Measurements from ENCODE around the gene ZSCAN4.

Gene ZSCAN4

DNA sequence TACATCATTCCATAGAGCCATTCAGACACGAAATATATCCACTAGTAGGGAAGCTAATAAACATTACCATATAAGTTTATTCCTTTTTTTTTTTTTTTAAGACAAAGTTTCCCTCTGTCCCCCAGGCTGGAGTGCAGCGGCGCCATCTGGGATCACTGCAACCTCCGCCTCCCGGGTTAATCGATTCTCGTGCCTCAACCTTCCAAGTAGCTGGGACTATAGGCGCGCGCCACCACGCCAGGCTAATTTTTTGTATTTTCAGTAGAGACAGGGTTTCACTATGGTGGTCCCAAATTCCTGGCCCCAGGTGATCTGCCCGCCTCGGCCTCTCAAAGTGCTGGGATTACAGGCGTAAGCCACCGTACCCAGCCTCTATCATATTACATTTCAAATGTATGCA, 40.9 kb downstream of the ZSCAN4 start:
- peak overlapping the region; percentile 83 for H3K4me3 ChIP-seq (ENCODE audit: low read length)
- H2AFZ ChIP-seq (ENCODE audit: low read depth, low read length) = peak overlapping the region; percentile 55; the same call in 1 of the 2 replicates
- peak overlapping the region; percentile 64 for H3K4me2 ChIP-seq (ENCODE audit: low read length)
- H3K27me3 ChIP-seq (ENCODE audit: low read depth, low read length) = no peaks in the 10 kb centered on the region
- peaks cover 17% of the 10 kb centered on the region for H3K36me3 ChIP-seq (replicated peaks; ENCODE audit: low read depth, low read length)
- peaks cover 24% of the 10 kb centered on the region for H3K79me2 ChIP-seq (ENCODE audit: low read length)
- no peaks in the 10 kb centered on the region for H4K20me1 ChIP-seq (ENCODE audit: insufficient read depth, low read length)
- peaks cover 10% of the 10 kb centered on the region; the same call in 1 of the 2 replicates for H3K4me1 ChIP-seq (ENCODE audit: low read length)
- no peak overlapping the region for H3K9ac ChIP-seq (ENCODE audit: low read length)
- TF ChIP-seq EZH2phosphoT487 (IDR thresholded peaks at IDR 0.05; ENCODE audit: low read depth) = no peak
- TF ChIP-seq, protein P1, sequence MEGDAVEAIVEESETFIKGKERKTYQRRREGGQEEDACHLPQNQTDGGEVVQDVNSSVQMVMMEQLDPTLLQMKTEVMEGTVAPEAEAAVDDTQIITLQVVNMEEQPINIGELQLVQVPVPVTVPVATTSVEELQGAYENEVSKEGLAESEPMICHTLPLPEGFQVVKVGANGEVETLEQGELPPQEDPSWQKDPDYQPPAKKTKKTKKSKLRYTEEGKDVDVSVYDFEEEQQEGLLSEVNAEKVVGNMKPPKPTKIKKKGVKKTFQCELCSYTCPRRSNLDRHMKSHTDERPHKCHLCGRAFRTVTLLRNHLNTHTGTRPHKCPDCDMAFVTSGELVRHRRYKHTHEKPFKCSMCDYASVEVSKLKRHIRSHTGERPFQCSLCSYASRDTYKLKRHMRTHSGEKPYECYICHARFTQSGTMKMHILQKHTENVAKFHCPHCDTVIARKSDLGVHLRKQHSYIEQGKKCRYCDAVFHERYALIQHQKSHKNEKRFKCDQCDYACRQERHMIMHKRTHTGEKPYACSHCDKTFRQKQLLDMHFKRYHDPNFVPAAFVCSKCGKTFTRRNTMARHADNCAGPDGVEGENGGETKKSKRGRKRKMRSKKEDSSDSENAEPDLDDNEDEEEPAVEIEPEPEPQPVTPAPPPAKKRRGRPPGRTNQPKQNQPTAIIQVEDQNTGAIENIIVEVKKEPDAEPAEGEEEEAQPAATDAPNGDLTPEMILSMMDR (IDR thresholded peaks at IDR 0.05; ENCODE audit: low read depth, low read length) = no peak
- H3K27ac ChIP-seq (ENCODE audit: low read length) = no peak overlapping the region
- H3K9me3 ChIP-seq (ENCODE audit: insufficient read depth, low read length) = no peaks in the 10 kb centered on the region

DNA sequence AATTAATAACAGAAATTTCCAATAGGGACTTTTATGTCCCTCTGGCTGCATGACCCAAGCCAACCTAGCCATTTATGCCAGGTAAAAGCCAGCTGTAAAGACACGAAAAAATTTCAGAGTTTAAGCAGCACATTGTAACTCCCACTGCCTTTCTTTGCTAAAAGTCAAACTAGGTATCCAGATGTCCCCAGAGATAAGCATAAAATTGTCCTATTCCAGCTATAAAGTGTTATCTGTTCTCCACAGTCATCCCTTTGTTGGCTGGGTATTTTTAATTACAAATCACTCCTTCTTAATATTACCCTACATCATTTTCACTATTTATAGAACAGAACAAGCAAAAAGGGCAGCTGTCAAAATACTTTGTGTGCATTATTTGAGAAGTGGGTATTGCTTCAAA, 43.5 kb downstream of the ZSCAN4 start:
- Histone ChIP-seq H3K79me2 (ENCODE audit: low read length) (peaks cover 10% of the 10 kb centered on the region), H3K4me2 (ENCODE audit: low read length) (no peak overlapping the region), H3K36me3 (replicated peaks; ENCODE audit: low read depth, low read length) (peaks cover 13% of the 10 kb centered on the region), H2AFZ (ENCODE audit: low read depth, low read length) (no peak overlapping the region), H3K9ac (ENCODE audit: low read length) (no peak overlapping the region), H3K9me3 (ENCODE audit: insufficient read depth, low read length) (no peaks in the 10 kb centered on the region), H3K27me3 (ENCODE audit: low read depth, low read length) (no peaks in the 10 kb centered on the region), H3K4me1 (ENCODE audit: low read length) (peaks cover 10% of the 10 kb centered on the region; the same call in 1 of the 2 replicates), H3K27ac (ENCODE audit: low read length) (no peak overlapping the region), H3K4me3 (ENCODE audit: low read length) (no peak overlapping the region), H4K20me1 (ENCODE audit: insufficient read depth, low read length) (no peaks in the 10 kb centered on the region)
- TF ChIP-seq EZH2phosphoT487 (IDR thresholded peaks at IDR 0.05; ENCODE audit: low read depth) = no peak
- TF ChIP-seq, protein P1 (IDR thresholded peaks at IDR 0.05; ENCODE audit: low read depth, low read length) = no peak

DNA sequence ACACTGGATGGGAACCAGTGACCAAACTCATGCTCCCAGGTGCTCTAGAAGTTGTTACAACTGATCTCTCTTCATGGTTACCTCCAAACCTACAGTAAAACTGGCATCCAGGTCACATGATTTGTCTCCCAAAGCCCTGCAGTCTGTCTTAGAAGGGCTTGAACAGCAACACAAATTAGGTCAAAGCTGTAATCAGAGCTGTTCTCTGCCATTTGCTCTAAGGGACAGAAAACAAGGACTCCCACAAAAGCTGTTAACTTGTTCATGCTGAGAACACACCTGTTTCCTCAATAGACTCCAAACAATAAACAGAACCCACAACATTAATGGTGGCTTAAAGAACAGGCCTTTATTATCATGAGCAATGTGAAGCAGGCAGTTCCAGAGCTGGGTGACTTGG, 50.7 kb downstream of the ZSCAN4 start:
- H3K79me2 ChIP-seq (ENCODE audit: low read length) = peaks cover 4% of the 10 kb centered on the region
- no peaks in the 10 kb centered on the region for H3K9me3 ChIP-seq (ENCODE audit: insufficient read depth, low read length)
- H3K27ac ChIP-seq (ENCODE audit: low read length) = no peak overlapping the region
- TF ChIP-seq, protein P1 (IDR thresholded peaks at IDR 0.05; ENCODE audit: low read depth, low read length) = no peak
- TF ChIP-seq EZH2phosphoT487 (IDR thresholded peaks at IDR 0.05; ENCODE audit: low read depth) = no peak
- H4K20me1 ChIP-seq (ENCODE audit: insufficient read depth, low read length) = no peaks in the 10 kb centered on the region
- H3K4me2 ChIP-seq (ENCODE audit: low read length) = no peak overlapping the region
- peaks cover 54% of the 10 kb centered on the region for H3K36me3 ChIP-seq (replicated peaks; ENCODE audit: low read depth, low read length)
- no peak overlapping the region for H3K9ac ChIP-seq (ENCODE audit: low read length)
- H2AFZ ChIP-seq (ENCODE audit: low read depth, low read length) = no peak overlapping the region
- H3K4me1 ChIP-seq (ENCODE audit: low read length) = no peaks in the 10 kb centered on the region
- no peaks in the 10 kb centered on the region for H3K27me3 ChIP-seq (ENCODE audit: low read depth, low read length)
- no peak overlapping the region for H3K4me3 ChIP-seq (ENCODE audit: low read length)

DNA sequence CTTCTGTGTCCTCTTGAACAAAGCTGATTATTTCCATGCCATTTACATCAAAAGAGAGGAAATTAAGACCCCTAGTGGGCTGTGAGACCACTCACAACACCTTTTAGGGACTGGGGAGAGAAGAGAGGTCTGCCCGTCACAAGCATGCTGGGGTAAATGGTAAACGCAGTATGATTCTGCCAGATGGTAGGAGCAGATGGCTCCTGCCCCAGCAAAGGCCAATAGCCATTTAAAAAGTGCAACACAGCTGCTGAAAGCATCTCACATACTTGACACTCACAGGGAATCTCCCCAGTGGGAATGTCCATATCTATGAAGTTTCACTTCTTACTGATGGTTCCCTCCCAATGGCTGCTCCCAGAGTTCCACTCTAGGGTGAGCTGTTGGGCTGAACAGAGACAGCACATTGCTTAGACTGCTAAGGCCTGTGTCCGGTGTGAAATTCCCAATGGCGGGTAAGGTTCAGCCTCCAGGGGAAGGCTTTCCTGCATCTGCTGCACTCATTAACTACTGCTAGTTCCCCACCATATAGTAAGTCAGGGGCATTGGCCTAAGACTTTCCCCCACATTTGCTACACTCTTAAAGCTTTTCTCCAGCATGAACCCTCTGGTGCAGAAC, 51.3 kb downstream of the ZSCAN4 start:
- Histone ChIP-seq H3K27ac (ENCODE audit: low read length) (no peak overlapping the region), H3K9ac (ENCODE audit: low read length) (no peak overlapping the region), H3K4me3 (ENCODE audit: low read length) (no peak overlapping the region), H3K79me2 (ENCODE audit: low read length) (peaks cover 8% of the 10 kb centered on the region), H2AFZ (ENCODE audit: low read depth, low read length) (no peak overlapping the region), H4K20me1 (ENCODE audit: insufficient read depth, low read length) (no peaks in the 10 kb centered on the region), H3K27me3 (ENCODE audit: low read depth, low read length) (no peaks in the 10 kb centered on the region), H3K36me3 (replicated peaks; ENCODE audit: low read depth, low read length) (peaks cover 54% of the 10 kb centered on the region), H3K9me3 (ENCODE audit: insufficient read depth, low read length) (no peaks in the 10 kb centered on the region), H3K4me2 (ENCODE audit: low read length) (no peak overlapping the region), H3K4me1 (ENCODE audit: low read length) (no peaks in the 10 kb centered on the region)
- TF ChIP-seq, protein P1 (IDR thresholded peaks at IDR 0.05; ENCODE audit: low read depth, low read length) = no peak
- TF ChIP-seq EZH2phosphoT487 (IDR thresholded peaks at IDR 0.05; ENCODE audit: low read depth) = no peak

All from OCI-LY3 (cell line).